HEK293 (cell line): ENCODE measurements around the gene ABL2.
"Not testable (repeated sequence)": the region's sequence is repeated elsewhere in the genome, so short reads cannot be mapped to it uniquely, and the experiment has no call there.

ENCODE experiments used
- KLF7 ChIP-seq: fragments of 450-650 bp; formaldehyde crosslinking; IDR thresholded peaks from 2 replicates; pipeline ENCODE4 v1.5.1; 2016; ENCODE audit warnings: missing biosample characterization, missing genetic modification characterization, borderline replicate concordance
- MYNN ChIP-seq: fragments of 450-650 bp; formaldehyde crosslinking; IDR thresholded peaks from 2 replicates; pipeline ENCODE4 v1.5.1; 2016; ENCODE audit warnings: missing biosample characterization, missing genetic modification characterization, borderline replicate concordance
- MZF1 ChIP-seq: fragments of 450-650 bp; formaldehyde crosslinking; IDR thresholded peaks from 2 replicates; pipeline ENCODE4 v1.5.1; 2017; ENCODE audit warnings: missing biosample characterization, missing genetic modification characterization, borderline replicate concordance
- SALL2 ChIP-seq: fragments of 450-650 bp; formaldehyde crosslinking; IDR thresholded peaks from 2 replicates; pipeline ENCODE4 v1.5.0; 2017; ENCODE audit warnings: missing biosample characterization, mild to moderate bottlenecking, missing genetic modification characterization, borderline replicate concordance
- ZNF121 ChIP-seq: fragments of 450-650 bp; formaldehyde crosslinking; IDR thresholded peaks from 2 replicates; pipeline ENCODE4 v1.5.1; 2016; ENCODE audit warnings: missing biosample characterization, missing genetic modification characterization
- ZNF132 ChIP-seq: fragments of 450-650 bp; formaldehyde crosslinking; IDR thresholded peaks from 2 replicates; pipeline ENCODE4 v1.5.1; 2017; ENCODE audit warnings: missing biosample characterization, missing genetic modification characterization, borderline replicate concordance
- ZNF175 ChIP-seq: fragments of 450-650 bp; formaldehyde crosslinking; IDR thresholded peaks from 2 replicates; pipeline ENCODE4 v1.5.1; 2016; ENCODE audit warnings: missing biosample characterization, missing genetic modification characterization
- ZNF324 ChIP-seq: fragments of 450-650 bp; formaldehyde crosslinking; IDR thresholded peaks from 2 replicates; pipeline ENCODE4 v1.5.1; 2016; ENCODE audit warnings: missing biosample characterization, missing genetic modification characterization
- ZSCAN30 ChIP-seq: fragments of 450-650 bp; IDR thresholded peaks from 2 replicates; pipeline ENCODE4 v1.5.1; 2018; ENCODE audit warnings: missing biosample characterization, mild to moderate bottlenecking, missing genetic modification characterization, moderate library complexity
- TF ChIP-seq, protein P1 (sequence below): fragments of 450-650 bp; formaldehyde crosslinking; IDR thresholded peaks from 2 replicates; pipeline ENCODE4 v1.5.1; 2016; ENCODE audit warnings: missing biosample characterization, missing genetic modification characterization

DNA sequence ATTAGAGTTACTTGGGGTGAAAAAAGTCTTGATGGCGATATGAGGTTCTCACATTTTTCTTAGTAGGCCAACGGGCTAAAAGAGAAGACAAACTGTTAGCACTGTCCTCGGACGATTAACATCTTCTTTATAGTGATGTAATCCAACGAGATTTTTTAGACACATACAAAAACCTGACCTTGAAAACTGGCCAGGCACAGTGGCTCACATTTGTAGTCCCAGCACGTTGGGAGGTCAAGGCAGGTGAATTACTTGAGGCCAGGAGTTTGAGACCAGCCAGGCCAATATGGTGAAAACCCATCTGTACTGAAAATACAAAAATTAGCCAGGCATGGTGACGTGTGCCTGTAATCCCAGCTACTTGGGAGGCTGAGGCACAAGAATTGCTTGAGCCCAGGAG is 8.4 kb downstream of the ABL2 start:
- TF ChIP-seq ZNF175 (tag by site-specific recombination); KLF7; ZNF121; MYNN; ZSCAN30 (tag by site-specific recombination); ZNF324 (tag by site-specific recombination); MZF1; ZNF132 (tag by site-specific recombination); SALL2 (tag by site-specific recombination): not testable (repeated sequence)
- TF ChIP-seq, protein P1, sequence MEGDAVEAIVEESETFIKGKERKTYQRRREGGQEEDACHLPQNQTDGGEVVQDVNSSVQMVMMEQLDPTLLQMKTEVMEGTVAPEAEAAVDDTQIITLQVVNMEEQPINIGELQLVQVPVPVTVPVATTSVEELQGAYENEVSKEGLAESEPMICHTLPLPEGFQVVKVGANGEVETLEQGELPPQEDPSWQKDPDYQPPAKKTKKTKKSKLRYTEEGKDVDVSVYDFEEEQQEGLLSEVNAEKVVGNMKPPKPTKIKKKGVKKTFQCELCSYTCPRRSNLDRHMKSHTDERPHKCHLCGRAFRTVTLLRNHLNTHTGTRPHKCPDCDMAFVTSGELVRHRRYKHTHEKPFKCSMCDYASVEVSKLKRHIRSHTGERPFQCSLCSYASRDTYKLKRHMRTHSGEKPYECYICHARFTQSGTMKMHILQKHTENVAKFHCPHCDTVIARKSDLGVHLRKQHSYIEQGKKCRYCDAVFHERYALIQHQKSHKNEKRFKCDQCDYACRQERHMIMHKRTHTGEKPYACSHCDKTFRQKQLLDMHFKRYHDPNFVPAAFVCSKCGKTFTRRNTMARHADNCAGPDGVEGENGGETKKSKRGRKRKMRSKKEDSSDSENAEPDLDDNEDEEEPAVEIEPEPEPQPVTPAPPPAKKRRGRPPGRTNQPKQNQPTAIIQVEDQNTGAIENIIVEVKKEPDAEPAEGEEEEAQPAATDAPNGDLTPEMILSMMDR (tag by site-specific recombination): not testable (repeated sequence)
